Fibroblast of skin of right biceps (primary cell): ENCODE data around the gene ODF2.
"Not testable (repeated sequence)": the region's sequence is repeated elsewhere in the genome, so short reads cannot be mapped to it uniquely, and the experiment has no call there.

Experiments
- DNase-seq: peaks from one replicate; pipeline ENCODE4 v3.0.0-alpha.2; 2013

The ODF2 gene

DNA sequence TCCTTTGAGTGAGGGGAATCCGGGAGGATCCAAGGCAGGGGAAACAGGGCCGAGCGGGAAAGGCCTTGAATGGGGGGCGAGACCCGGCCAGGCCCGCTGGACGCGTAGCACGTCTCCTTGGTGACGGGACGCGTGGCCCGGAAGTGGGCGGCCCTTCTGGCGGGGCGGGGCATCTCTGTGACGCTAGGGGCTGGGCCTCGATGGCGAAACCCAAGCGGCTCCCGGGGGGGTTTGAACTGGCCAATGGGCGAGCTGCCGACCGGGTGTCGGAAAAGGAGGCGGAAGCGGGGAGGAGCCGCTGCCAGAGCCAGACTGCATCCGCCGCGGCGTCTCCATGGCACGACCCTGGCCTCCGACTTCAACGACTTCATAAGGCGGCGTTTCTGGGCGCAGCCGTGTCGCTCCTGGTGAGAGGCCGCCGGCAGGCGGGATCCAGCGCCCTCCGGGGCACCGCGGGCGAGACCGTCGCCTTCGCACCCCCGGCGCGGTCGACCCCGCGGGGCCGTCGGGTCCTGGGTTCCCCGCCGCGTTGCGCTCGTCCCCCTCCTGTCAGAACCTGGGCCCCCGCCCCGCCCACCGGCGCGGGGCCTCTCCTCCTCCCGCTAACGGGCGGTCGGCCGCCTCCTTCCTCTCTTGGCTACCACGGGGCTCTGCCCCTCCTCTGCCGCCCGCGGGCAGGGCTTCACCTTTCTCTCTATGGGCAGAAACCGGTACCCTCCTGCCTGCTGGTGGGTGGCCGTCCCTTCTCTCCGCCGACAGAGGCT, at the start of gene ODF2:
Gene ODF2, plus strand, starts transcription at position 158 of the 764 bp plus-strand sequence. Its CDS starts 86 bp downstream, at position 244.
- DNase-seq: peak; percentile 96

DNA sequence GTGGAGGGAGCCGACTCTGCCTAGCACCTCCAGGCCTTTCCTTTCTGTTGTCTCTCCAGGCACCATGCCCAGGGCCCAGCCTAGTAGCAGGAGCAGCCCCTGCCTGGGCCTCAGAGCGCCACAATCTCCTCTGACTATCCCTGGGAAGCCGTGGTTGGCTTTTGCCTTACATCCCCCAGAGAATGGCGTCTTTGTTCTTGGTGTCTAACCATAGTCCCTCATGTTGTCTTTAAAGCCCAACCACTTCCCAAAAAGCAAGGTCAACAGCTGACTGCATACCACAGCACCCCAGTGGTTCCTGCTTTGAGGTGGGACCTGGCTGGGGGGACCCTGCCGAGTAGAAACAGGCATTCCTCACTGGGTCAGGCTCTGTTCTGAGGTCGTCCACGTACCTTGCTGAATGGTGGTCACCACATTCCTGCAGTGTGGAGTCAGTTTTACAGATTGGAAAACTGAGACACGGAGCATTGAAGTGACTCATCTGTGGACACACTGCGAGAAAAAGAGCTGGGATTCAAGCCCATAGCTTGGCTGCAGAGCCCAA, 48.9 kb upstream of the ODF2 start:
- peak; percentile 53 for DNase-seq

DNA sequence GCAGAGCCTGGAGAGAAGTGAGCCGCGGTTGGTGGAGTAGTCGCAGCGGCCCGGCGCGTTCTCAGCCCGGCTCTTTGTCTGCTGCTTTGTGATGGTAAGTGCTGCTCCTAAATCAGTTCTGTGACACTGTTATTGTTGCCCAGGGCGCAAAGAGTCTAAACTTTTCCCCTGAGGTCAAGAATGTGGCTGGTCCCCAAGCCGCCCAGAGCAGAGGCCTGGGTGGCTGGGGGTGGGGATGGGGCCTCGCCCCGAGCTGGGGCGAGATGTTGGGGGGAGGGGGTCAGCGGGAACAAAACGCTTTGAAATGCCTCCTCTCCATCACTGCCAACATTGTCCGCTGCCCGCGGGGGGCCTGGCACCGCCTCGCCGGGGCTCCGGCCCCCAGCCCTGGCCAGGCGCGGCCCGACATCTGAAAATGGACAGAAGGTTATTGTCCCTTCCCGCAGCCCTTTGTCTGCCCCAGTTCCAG, 46.8 kb upstream of the ODF2 start:
- DNase-seq: no peak

DNA sequence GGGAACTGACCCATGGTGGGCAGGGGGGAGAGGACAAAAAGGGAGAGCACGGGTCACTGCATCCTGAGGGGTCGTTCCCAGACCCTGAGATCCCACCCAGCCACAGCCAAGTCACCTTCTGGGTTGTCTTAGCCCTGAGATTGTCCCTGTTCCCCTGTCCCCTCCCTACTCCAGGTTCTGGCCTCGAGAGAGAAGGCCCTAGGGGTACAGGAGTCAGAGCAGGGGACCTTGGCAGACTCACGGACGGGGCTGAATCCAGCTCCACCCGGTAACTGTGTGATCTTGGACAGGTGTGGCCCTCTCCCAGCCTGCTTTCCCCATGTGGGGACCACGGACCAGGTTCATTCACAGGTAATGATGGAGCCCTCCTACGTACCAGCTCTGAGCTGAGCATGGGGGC, 46.4 kb upstream of the ODF2 start:
- DNase-seq: no peak

DNA sequence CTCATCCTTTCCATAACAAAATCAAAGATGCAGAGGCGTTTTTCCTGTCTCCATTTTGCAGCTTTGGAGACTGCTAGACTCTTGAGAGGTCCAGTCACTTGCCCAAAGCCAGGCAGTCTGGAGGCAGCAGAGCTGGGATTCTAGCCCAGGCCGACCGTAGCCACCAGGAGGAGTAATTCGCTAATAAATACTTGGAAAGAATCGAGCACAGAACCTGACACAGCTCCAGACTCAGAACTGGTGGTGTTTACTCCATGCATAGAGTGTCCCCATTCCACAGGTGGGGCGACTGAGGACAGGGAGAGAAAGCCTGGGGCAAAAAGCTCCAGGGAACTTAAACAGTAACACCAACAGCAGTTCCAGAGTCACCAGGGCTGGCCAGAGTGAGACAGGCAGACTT, 45.8 kb upstream of the ODF2 start:
- peak; percentile 35 for DNase-seq

DNA sequence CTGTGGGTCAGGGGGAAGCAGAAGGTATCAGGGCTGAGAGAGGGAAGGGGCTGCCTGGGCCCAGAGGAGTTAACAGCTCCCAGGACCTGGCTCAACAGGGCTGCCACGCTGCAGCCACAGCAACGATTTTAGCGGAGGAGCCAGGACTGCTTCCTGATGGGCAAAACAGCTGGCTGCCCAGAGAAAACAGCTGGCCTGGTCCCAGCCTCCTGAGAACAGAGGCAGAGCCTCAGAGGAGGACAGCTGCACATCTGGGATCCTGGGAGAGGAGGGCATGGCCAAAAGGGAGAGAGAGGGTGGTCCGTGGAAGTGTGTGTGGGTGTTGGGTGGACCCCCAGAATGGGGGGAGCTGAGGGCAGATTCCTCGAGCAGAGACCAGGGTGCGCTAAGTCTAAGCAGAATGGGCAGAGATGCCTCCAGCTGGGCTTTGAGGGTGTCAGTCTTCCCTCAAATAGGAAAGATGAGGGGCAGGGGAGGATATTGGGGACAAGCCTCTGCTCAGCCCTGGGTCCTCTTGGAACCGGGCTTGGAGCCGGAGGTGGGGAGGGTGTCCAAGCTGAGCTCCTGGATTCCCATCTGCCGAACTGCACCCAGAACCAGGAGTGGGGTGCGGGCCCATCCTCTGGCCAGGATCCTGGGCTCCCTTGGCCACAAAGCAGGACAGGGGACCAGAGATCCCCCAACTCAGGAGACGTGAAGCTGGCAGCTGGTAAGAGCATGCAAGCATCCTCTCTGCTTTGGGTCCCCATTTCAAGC, 44.3 kb upstream of the ODF2 start:
- no peak for DNase-seq

DNA sequence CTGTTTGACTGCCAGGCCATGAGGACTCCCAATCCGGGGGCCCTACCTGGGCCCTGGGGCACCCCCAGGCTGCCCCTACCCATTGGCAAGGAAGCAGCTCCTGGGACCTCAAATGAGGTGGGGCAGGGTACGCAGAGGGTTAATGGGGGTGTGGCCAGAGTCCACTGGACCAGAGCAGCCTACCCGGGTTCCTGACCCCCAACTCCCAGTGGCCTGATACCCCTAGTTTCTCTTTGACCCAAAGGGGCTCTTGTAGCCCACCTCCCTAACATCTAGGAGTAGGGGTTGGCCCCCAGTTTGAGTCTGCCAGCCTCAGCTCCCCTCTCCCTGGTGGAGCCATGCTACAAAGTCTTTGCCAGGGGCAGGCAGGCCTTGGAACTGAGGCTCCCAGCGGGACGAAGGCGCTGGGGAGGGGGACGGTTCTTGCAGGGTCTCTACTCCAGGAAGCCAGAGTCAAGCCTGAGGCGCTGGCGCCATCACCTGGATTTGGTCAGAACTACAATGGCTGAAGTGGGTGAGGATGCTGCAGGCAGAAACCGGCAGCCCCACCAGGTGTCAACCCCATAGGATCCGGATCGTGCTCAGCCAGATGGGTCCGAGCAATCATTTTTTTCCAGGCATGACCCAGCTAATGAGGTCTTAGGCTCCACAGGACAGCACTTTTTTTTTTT, 43.6 kb upstream of the ODF2 start:
- peak; percentile 38 for DNase-seq

DNA sequence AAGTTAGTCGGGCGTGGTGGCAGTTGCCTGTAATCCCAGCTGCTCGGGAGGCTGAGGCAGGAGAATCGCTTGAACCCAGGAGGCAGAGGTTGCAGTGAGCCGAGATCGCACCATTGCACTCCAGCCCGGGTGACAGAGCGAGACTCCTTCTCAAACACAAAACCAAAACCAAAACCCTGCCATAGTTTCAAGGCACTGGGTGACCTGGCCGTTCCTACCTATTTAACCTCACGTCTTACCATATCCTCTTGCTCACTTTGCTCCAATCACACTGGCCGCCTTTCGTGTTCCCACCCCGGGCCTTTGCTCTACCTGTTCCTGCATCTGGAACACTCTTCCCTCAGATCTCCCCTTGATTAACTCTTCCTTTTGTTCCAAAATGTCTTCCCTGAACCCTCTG, 42.1 kb upstream of the ODF2 start:
- DNase-seq: not testable (repeated sequence)

DNA sequence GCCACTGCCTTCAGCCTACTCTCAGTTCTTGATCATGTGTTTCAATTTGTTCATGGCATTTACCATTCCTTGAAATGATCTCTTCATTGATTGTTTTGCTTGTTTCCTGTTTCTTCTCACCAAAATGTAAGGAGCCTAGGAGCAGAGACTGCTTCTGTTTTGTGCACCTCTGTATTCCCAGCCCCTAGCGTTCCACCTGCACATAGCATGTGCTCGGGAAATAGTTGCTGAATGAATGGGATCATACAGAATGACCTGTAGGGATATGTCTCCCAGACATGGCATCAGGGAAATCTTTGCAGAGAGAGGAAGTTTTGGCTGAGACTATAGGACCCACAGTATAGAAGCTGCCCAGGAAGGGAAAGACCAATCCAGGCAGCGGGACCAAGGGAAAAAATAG, 41.3 kb upstream of the ODF2 start:
- no peak for DNase-seq

DNA sequence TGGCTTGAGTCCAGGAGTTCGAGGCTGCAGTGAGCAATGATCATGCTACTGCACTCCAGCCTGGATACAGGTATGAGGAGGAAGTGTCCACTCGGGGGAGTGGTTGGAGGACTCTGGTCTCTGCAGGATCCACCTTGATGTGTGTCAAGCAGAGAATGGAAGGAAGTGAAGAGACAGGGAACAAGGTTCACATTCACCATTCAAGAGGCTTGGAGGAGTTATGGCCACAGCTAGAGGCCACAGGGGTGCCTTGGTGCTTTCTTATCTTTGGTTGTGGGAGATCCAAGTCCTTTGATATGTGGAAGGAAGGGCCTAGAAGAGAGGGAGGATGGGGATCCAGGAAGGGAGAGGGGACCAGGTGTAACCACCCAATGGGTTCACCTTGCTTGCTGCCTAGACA, 40.5 kb upstream of the ODF2 start:
- DNase-seq: no peak

DNA sequence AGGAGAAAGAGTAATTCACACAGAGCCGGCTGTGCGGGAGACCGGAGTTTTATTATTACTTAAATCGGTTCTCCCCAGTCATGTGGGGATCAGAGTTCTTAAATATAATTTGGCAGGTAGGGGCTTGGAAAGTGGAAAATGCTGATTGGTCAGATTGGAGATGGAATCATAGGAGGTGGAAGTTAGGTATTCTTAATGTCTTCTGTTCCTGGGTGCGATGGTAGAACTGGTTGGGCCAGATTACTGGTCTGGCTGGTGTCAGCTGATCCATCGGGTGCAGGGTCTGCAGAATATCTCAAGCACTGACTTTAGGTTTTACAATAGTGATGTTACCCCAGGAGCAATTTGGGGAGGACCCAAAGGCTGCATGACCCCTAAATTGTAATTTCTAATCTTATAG, 39.8 kb upstream of the ODF2 start:
- no peak for DNase-seq

DNA sequence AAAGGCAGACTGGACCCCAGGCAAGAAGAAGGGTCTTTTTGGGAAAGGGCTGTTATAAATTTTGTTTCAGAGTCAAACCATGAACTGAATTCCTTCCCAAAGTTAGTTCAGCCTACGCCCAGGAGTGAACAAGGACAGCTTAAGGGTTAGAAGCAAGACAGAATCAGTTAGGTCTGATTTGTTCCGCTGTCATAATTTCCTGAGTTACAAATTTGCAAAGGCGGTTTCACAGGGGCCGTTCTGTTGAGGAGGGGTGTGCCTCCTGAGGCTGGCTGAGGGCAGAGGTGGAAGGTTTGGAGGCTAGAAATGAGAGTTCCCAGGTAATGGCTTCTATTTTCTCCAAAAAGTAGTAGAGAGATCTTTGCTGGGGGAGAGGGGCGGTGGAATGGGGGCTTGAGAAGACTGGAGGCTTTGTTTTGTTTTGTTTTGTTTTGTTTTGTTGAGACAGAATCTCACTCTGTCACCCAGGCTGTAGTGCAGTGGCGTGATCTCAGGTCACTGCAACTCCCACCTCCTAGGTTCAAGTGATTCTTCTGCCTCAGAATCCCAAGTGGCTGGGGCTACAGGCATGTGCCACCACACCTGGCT, 39.3 kb upstream of the ODF2 start:
- no peak for DNase-seq

DNA sequence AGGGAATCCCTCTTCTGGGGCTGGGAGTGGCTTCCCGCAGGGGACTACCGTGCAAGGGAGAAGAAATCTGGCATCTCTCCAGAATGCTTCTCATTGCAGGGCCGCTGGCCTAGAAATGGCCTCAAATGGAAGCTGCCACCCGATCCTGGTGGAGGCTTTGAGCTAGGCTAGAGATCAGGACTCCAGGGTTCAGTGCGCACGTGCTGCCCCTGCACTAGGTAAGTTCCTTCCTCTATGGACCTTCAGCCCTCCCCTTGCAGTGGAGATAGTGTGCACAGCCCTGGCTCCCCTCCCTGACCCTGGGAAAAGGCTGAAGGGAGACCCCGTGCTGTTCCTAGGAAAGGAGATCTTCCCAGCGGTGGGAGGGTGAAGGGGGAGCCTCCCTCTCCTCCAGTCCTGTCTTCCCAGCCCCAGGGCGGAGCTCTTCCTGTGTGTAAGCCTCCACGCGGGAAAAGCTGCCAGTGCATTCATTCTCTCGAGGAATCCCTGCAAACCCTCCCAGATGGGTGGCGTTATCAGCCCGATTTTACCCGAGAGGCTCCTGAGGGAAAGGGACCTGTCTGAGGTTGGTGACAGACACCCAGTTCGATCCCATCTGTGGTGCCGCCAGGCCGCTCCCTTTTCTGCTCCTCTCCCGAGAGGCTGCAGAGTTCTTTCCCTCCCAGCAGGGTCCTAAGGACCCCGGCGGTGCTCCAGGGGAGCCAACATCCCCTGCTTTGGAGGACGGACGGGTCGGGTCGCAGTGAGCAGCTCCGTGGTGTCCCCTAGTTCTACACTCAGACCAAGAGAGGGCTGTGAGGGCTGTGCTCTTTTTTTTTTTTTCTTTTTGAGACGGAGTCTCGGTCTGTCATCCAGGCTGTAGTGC, 36.5 kb upstream of the ODF2 start:
- DNase-seq: peak; percentile 34

DNA sequence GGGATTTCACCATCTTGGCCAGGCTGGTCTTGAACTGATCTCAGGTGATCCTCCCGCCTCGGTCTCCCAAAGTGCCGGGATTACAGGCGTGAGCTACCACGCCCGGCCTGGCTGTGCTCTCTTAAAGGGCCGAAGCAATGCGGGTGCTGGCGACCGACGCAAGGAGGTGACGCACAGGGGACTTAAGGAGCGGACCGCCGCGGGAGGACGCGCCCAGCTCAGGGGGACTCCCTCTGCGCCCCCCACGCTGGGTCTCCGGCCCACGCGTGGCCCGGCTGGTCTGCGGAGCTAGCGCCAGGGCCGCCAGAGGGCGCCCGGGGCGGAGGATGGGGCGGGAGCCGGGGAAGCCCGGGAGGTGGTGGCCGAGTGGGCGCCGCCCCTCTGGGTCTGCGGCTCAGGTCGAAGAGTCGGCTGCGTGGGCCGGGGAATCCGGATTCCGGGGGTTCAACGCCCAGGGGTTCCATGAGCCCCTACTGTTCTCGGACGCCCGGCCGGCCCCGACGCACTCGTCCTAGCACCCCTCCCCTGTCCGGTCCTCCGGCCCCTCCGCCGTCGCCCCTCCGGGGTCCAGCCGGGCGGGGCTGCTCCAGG, 35.7 kb upstream of the ODF2 start:
- peak; percentile 62 for DNase-seq

DNA sequence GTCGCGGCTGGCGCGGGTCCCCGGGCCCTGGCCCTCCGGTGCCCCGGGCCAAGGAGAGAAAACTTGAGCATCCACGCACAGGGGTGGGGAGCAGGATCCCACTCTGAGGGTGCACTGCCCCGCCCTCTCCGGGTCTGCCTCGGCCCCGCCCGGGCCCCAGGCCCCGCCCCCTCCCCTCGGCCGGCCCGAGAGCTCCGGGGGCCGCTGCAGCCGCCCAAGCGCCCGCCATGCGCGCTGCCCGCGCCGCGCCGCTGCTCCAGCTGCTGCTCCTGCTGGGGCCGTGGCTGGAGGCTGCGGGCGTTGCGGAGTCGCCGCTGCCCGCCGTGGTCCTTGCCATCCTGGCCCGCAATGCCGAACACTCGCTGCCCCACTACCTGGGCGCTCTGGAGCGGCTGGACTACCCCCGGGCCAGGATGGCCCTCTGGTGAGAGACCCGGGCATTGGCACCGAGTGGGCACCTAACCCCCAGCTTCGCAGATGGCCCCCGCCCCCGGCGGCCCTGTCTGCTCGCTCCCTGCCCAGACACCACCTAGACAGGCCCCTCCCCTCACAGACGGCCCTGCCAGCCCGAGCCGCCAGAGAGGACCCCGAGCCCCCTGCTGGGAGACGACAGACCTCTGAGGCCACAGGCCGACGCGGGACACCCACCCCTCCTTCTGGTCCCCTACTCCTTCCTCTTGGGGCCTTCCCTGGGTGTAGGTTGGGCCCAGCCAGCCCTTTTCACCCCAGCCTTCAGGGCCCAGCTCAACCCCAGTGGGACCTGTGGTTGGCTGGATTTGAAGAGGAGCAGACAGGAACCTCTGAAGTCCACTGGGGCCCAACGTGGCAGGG, 34.9 kb upstream of the ODF2 start, which contains the start of gene CERCAM:
Gene CERCAM, plus strand, starts transcription at position 207 of the 831 bp plus-strand sequence. Its CDS starts 21 bp downstream, at position 228.
- DNase-seq: peak; percentile 62

DNA sequence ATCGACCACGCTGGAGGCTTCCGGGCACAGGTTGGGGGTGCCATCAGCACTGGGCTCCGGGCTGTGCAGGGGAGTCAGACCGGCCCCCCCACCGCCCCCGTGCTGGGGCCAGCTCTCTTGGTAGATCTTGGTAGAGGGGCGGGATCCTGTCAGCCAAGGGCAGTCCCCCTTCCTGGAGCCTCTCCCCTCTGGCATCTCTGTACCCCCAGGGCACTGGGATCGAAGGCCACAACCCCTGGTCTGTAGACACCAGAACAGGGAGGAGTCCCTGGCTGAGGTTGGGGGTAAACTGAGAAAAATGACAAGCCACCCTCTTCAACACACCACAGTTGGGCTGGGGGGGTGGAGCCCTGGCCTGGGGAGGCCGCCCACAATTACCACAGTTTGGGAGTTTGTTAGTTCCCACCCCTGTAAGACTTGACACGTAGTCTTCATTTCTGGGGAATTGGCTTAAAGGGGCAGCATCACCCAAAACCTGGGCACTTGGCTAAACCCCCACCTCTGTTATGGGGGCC, 34.3 kb upstream of the ODF2 start:
- peak; percentile 42 for DNase-seq

DNA sequence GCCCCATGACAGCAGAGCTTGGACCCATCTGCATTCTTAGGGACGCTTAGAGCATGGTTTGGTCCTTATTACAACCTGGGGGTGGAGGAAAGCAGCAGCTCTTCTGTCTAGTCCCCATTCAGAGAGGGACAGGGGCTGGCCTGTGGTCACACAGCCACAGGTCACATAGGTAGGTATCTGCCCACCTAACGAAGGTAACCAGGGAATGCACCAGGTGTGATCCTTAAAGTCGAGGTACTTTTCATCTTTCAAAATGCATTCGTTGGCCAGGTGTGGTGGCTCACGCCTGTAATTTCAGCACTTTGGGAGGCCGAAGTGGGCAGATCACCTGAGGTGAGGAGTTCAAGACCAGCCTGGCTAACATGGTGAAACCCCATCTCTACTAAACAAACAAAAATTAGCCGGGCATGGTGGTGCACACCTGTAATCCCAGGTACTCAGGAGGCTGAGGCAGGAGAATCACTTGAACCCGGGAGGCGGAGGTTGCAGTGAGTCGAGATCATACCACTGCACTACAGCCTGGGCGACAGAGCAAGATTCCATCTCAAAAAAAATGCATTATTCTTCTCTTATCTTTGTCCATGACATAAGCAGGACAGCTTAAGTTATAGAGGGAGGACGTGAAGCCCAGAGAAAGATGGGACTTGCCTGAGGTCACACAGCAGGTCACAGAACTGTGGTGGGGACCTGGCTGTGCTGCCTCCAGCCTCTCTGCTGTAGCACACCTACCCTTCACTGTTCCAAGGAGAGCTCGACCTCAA, 33.6 kb upstream of the ODF2 start:
- not testable (repeated sequence) for DNase-seq

DNA sequence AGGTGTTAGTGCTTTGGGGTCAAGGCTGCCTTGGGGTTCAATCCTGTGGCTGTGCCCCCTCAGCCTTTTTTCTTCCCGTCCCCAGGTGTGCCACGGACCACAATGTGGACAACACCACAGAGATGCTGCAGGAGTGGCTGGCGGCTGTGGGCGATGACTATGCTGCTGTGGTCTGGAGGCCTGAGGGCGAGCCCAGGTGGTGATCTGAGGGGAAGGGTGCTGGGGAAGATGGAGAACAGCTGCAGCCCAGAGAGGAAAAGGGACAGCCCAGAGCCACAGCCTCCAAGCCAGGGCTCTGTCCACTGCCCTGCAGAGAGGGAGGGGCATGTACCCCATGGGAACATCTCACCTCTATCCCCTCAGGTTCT, 33.0 kb upstream of the ODF2 start:
- DNase-seq: no peak

DNA sequence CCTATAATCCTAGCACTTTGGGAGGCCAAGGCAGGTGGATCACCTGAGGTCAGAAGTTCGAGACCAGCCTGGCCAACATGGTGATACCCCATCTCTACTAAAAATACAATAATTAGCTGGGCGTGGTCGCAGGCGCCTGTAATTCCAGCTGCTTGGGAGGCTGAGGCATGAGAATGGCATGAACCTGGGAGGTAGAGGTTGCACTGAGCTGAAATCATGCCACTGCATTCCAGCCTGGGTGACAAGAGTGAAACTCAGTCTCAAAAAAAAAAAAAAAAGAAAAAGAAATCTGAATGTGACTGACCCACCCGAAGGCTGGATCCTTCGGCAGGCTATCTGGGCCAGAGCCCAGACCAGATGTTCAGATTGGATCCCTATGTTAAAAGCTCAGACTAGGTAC, 32.5 kb upstream of the ODF2 start:
- DNase-seq: not testable (repeated sequence)
